Gastroesophageal sphincter (tissue), 4 donors: Measurements from ENCODE around the gene XKRX. TPM values are rescaled to one million over a fixed set of nuclear protein-coding genes. Genes with fewer than 3 reads are reported as not detected.

Experiments used
- ATAC-seq: fragments of 150-250 bp; one replicate; pipeline ENCODE4 v1.9.1; 2016; ENCODE audit warnings: mild to moderate bottlenecking, moderate library complexity
- H3K27ac ChIP-seq, 4 donors: fragments of 200-600 bp; sonication (generic) in 3 of 4; 1 replicate in 3 of 4; 2 replicates in 1 of 4; pipeline ENCODE4 v1.5.1; 2016 to 2019
- H3K27me3 ChIP-seq: fragments of 200-600 bp; sonication (generic); one replicate; pipeline ENCODE4 v1.5.1; 2019
- H3K36me3 ChIP-seq, 2 donors: fragments of 200-600 bp; sonication (generic); one replicate each; pipeline ENCODE4 v1.5.1; 2019; ENCODE audit warnings: control low read depth in 1 of 2
- H3K4me1 ChIP-seq, 3 donors: fragments of 200-600 bp; sonication (generic); 1 replicate in 2 of 3; 2 replicates in 1 of 3; pipeline ENCODE4 v1.5.1; 2016 to 2019; ENCODE audit warnings: control low read depth in 2 of 3
- H3K4me3 ChIP-seq, 2 donors: fragments of 200-600 bp; sonication (generic); one replicate each; pipeline ENCODE4 v1.5.1; 2019; ENCODE audit warnings: mild to moderate bottlenecking in 1 of 2, moderate library complexity in 1 of 2
- H3K9me3 ChIP-seq, 3 donors: fragments of 200-600 bp; sonication (generic); one replicate each; pipeline ENCODE4 v1.5.1; 2017 to 2019; ENCODE audit warnings: control low read depth in 2 of 3
- EP300 ChIP-seq: sonication (generic); formaldehyde crosslinking; IDR thresholded peaks from one replicate; pipeline ENCODE4 v1.6.1; 2017; ENCODE audit warnings: antibody characterized with exemption, mild to moderate bottlenecking
- POLR2A ChIP-seq, 2 donors: fragments of 450-650 bp; IDR thresholded peaks; one replicate each; pipeline ENCODE4 v1.6.1; 2017; ENCODE audit warnings: antibody characterized with exemption in 2 of 2, mild to moderate bottlenecking in 2 of 2, moderate library complexity in 1 of 2
- POLR2AphosphoS5 ChIP-seq: sonication (generic); formaldehyde crosslinking; IDR thresholded peaks from one replicate; pipeline ENCODE4 v1.6.1; 2017; ENCODE audit warnings: antibody characterized with exemption
- WGBS, 2 donors: methylation state at CpG; one replicate each; pipeline ENCODE4 v1.1.5; 2018; ENCODE audit warnings: low coverage in 1 of 2; 5-methylcytosine and 5-hydroxymethylcytosine counted together
- total RNA-seq, 4 donors: library from RNA; depleted of rRNA; stranded (reverse); fragments of >200 nt; gene quantifications; one replicate each; pipeline ENCODE4 v1.1.0, GENCODE V29; 2016
- TF ChIP-seq, protein P1 (sequence below), 4 experiments: fragments of 200-600 bp in 2 of 4; fragments of 450-650 bp in 2 of 4; sonication (generic) in 1 of 4; IDR thresholded peaks; one replicate each; pipeline ENCODE4 v1.5.1; 2017 to 2019; ENCODE audit warnings: antibody characterized with exemption in 4 of 4, mild to moderate bottlenecking in 2 of 4, moderate library complexity in 2 of 4

XKRX gene
- total RNA-seq, 4 donors from 2014 or later = 0.16 TPM; not detected in 3

DNA sequence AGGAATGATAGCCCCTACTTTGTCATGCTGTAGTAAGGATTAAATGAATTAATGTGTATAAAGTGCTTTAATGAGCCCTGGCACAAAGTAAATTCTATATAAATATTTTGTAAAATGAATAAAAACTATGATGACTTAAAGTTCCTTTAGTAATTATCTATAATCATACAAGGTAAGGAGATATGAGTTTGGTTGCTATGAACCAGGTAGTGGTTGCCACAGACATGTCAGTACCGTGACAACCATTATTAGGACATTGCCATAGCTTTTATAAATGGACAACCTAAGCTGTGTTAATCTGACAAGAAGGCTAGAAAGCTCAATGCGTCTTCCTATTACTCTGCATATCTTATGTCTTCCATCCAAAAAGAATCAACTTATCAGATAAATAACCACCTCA is 40.7 kb upstream of the XKRX start, which contains the start of gene ARL13A:
Gene ARL13A, plus strand, starts transcription at position 301 of the 400 bp plus-strand sequence. CDS start 3,982 bp downstream, outside the sequence.
- no peak within 1 kb of the TSS for H3K27ac ChIP-seq
- no peak for ATAC-seq
- no peaks in the 10 kb centered on the region for H3K9me3 ChIP-seq
- no peak within 1 kb of the TSS for H3K4me3 ChIP-seq
- no peaks in the 10 kb centered on the region for H3K4me1 ChIP-seq
- 56 to 80% methylated on average over 2 of the region's 2 CpGs for WGBS, 2 donors
- H3K27me3 ChIP-seq = no peaks in the 10 kb centered on the region
- no peaks in the 10 kb centered on the region for H3K36me3 ChIP-seq
- TF ChIP-seq POLR2A (IDR thresholded peaks at IDR 0.05) = no peak
- TF ChIP-seq EP300 = no peak
- no peak for TF ChIP-seq POLR2AphosphoS5
- TF ChIP-seq, protein P1, sequence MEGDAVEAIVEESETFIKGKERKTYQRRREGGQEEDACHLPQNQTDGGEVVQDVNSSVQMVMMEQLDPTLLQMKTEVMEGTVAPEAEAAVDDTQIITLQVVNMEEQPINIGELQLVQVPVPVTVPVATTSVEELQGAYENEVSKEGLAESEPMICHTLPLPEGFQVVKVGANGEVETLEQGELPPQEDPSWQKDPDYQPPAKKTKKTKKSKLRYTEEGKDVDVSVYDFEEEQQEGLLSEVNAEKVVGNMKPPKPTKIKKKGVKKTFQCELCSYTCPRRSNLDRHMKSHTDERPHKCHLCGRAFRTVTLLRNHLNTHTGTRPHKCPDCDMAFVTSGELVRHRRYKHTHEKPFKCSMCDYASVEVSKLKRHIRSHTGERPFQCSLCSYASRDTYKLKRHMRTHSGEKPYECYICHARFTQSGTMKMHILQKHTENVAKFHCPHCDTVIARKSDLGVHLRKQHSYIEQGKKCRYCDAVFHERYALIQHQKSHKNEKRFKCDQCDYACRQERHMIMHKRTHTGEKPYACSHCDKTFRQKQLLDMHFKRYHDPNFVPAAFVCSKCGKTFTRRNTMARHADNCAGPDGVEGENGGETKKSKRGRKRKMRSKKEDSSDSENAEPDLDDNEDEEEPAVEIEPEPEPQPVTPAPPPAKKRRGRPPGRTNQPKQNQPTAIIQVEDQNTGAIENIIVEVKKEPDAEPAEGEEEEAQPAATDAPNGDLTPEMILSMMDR (IDR thresholded peaks at IDR 0.05) = no peak

DNA sequence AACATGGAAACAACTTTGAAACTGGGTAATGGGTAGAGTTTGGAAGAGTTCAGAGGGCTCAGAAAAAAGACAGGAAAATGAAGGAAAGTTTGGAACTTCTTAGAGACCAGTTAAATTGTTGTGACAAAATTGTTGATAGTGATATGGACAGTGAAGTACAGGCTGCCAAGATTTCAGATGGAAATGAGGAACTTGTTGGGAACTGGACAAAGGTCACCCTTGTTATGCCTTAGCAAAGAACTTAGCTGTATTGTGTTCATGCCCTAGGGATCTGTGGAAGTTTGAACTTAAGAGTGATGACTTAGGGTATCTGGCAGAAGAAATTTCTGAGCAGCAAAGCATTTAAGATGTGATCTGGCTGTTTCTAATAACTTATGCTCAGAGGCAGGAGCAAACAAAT is 35.6 kb upstream of the XKRX start:
- H3K9me3 ChIP-seq = no peaks in the 10 kb centered on the region
- no peaks in the 10 kb centered on the region for H3K4me1 ChIP-seq
- no peaks in the 10 kb centered on the region for H3K27me3 ChIP-seq
- no peak for ATAC-seq
- H3K36me3 ChIP-seq = no peaks in the 10 kb centered on the region
- TF ChIP-seq, protein P1 (IDR thresholded peaks at IDR 0.05) = no peak
- H3K4me3 ChIP-seq = no peak overlapping the region
- no peak overlapping the region for H3K27ac ChIP-seq

DNA sequence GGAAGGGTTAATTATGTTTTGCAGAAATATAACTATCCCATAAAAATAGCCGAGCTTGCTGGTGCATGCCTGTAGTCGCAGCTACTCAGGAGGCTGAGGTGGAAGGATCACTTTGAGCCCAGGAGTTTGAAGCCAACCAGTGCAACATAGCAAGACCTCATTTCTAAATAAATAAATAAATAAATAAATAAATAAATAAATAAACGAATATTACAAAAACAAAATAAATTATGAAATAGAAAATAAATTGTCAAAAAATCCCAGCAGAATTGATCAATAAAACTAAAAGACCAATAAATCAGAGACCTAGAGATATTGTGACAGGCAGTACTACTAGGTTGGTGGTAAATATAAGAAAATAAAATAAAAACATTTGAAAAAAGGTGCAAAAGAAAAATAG is 34.1 kb upstream of the XKRX start:
- no peak overlapping the region for H3K4me3 ChIP-seq
- H3K27ac ChIP-seq = no peak overlapping the region
- H3K4me1 ChIP-seq = no peaks in the 10 kb centered on the region
- no peak for TF ChIP-seq POLR2A (IDR thresholded peaks at IDR 0.05)
- no peak for TF ChIP-seq POLR2AphosphoS5
- TF ChIP-seq EP300 = no peak
- TF ChIP-seq, protein P1 (IDR thresholded peaks at IDR 0.05) = no peak
- no peak for ATAC-seq
- H3K27me3 ChIP-seq = no peaks in the 10 kb centered on the region
- H3K9me3 ChIP-seq = no peaks in the 10 kb centered on the region
- no peaks in the 10 kb centered on the region for H3K36me3 ChIP-seq
- 79 to 89% methylated on average over 3 of the region's 3 CpGs for WGBS, 2 donors

DNA sequence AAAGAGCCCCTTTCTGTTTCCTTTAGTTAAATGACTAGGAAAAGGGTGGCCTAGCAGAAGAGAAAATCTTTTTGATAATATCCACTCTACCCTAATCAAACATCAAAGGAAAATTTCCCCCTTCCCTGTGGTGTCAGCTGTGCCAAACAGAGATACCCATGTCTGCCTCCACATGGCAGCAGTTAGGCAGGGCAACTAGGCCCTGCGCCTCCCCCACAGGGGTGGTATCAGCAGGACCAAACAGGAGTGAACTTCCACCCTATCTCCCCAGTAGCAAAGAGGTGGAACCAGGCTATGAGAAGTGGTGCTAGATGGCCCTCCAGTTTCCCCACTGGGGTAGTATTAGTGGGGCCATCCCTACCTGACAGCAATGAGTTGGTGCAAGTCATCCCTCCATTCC is 19.8 kb upstream of the XKRX start:
- Histone ChIP-seq H3K9me3 (no peaks in the 10 kb centered on the region), H3K4me3 (no peak overlapping the region), H3K27ac (no peak overlapping the region), H3K27me3 (no peaks in the 10 kb centered on the region), H3K4me1 (no peaks in the 10 kb centered on the region), H3K36me3 (peaks cover 0 to 5% of the 10 kb centered on the region in 2 donors)
- no peak for ATAC-seq
- no peak for TF ChIP-seq EP300
- no peak for TF ChIP-seq POLR2AphosphoS5
- TF ChIP-seq, protein P1 (IDR thresholded peaks at IDR 0.05) = no peak
- TF ChIP-seq POLR2A (IDR thresholded peaks at IDR 0.05) = no peak
- no CpG with 5 or more reads among the region's 1 CpG for WGBS, 2 donors

DNA sequence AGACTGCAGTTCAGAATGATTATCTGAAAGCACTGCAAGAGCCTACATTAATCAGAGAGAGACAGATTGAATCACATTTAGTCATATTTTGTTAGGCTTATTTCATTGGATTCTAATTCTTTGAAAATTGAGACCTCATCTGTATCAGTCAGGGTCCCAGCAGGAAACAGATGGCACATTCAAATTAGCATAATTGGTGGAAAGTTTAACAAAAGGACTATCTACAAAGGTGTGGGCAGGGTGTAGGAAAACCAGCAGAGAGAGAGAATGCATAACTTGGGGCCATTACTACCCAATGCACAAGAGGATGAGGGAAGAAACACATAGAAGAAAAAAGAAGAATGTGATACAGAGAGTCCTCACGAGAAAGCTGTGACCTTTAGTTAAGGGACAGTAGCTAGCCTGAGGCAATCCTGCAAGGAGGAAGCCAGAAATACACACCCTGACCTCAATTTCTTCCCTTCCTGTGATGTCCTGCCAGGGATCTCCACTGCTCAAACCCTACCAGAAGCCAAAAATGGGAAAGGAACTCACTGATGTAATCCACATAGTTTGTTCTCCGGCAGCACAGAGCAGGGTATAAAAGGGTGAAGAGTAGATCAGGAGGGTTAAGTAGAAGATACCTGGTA is 17.7 kb upstream of the XKRX start:
- no peaks in the 10 kb centered on the region for H3K9me3 ChIP-seq
- H3K27me3 ChIP-seq = no peaks in the 10 kb centered on the region
- no peak for TF ChIP-seq EP300
- TF ChIP-seq, protein P1 (IDR thresholded peaks at IDR 0.05) = no peak
- no peak for TF ChIP-seq POLR2A (IDR thresholded peaks at IDR 0.05)
- TF ChIP-seq POLR2AphosphoS5 = no peak
- H3K27ac ChIP-seq = no peak overlapping the region
- peaks cover 0 to 5% of the 10 kb centered on the region in 2 donors for H3K36me3 ChIP-seq
- ATAC-seq = no peak
- H3K4me3 ChIP-seq = no peak overlapping the region
- 11 to 18% methylated on average over 1 to 2 of the region's 2 CpGs for WGBS, 2 donors
- H3K4me1 ChIP-seq = no peaks in the 10 kb centered on the region
